ENCODE data around the gene CACNA2D2. TPM values are rescaled to one million over a fixed set of nuclear protein-coding genes. Genes with fewer than 3 reads are reported as not detected.

Gene CACNA2D2
- total and polyA plus RNA-seq, 7 donors = 0.14 to 1.6 (median 0.83) TPM

DNA sequence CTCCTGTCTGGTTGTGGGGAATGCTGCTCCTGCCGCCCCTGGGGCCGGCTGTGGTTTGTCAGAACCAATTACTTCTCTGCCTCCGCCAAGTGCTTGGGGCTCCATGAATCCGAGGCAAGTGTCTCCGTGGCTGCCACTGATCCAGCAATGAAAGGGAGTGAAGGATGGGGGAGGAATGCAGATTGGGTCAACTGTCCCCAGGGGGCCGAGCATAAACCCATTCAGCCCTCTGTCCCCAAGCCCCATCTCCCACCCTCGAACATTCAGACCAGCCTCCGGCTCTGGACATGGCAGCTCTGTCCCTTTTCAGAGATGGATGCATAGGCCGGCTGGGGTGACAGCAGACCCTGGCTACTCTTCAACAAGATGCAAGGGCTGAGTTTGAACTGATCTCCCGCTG lies 35.5 kb downstream of the CACNA2D2 start:
- no peaks in the 10 kb centered on the region for H3K27me3 ChIP-seq (ENCODE audit: insufficient read depth in 3 of 3, low read length in 2 of 3)
- intact Hi-C loops (cut with DNase I) = no loop called here
- ATAC-seq = no peak
- 80 to 92% (median 83%) methylated on average over 10 of the region's 10 CpGs for whole genome bisulfite sequencing, 3 donors
- no peaks in the 10 kb centered on the region for H3K4me1 ChIP-seq
- H3K9me3 ChIP-seq = no peaks in the 10 kb centered on the region
- DNase-seq = no peak
- H3K27ac ChIP-seq = no peak overlapping the region
- H3K4me3 ChIP-seq = no peak overlapping the region
- no peaks in the 10 kb centered on the region for H3K36me3 ChIP-seq (ENCODE audit: insufficient read depth in 1 of 2, low read depth in 1 of 2)
- TF ChIP-seq, protein P1, sequence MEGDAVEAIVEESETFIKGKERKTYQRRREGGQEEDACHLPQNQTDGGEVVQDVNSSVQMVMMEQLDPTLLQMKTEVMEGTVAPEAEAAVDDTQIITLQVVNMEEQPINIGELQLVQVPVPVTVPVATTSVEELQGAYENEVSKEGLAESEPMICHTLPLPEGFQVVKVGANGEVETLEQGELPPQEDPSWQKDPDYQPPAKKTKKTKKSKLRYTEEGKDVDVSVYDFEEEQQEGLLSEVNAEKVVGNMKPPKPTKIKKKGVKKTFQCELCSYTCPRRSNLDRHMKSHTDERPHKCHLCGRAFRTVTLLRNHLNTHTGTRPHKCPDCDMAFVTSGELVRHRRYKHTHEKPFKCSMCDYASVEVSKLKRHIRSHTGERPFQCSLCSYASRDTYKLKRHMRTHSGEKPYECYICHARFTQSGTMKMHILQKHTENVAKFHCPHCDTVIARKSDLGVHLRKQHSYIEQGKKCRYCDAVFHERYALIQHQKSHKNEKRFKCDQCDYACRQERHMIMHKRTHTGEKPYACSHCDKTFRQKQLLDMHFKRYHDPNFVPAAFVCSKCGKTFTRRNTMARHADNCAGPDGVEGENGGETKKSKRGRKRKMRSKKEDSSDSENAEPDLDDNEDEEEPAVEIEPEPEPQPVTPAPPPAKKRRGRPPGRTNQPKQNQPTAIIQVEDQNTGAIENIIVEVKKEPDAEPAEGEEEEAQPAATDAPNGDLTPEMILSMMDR (IDR thresholded peaks at IDR 0.05) = no peak

DNA sequence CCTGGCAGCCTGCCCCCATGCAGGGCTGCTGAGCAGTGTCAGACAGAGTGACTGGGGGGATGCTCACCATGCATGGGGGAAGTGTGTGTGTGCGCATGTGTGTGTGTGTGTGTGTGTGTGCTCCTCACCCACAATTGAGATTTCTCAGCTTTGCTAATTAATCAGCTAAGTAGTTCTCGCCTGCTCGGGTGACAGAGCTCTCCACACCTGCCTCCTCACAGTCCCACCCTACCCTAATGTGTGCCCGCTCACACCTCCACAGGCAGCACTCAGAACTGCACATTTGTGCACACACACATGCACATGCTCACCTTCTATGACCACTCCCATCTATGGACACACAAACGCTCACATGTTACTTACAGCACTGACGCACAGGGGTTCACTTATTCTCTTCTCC lies 37.3 kb downstream of the CACNA2D2 start:
- no peak for ATAC-seq
- Histone ChIP-seq H3K4me1 (no peaks in the 10 kb centered on the region), H3K36me3 (ENCODE audit: insufficient read depth in 1 of 2, low read depth in 1 of 2) (no peaks in the 10 kb centered on the region), H3K27ac (no peak overlapping the region), H3K27me3 (ENCODE audit: insufficient read depth in 3 of 3, low read length in 2 of 3) (no peaks in the 10 kb centered on the region), H3K9me3 (no peaks in the 10 kb centered on the region), H3K4me3 (no peak overlapping the region)
- TF ChIP-seq, protein P1 (IDR thresholded peaks at IDR 0.05) = no peak
- intact Hi-C loops (cut with DNase I) = no loop called here
- WGBS, 3 donors = 91 to 97% (median 92%) methylated on average over 6 of the region's 6 CpGs
- no peak for DNase-seq

DNA sequence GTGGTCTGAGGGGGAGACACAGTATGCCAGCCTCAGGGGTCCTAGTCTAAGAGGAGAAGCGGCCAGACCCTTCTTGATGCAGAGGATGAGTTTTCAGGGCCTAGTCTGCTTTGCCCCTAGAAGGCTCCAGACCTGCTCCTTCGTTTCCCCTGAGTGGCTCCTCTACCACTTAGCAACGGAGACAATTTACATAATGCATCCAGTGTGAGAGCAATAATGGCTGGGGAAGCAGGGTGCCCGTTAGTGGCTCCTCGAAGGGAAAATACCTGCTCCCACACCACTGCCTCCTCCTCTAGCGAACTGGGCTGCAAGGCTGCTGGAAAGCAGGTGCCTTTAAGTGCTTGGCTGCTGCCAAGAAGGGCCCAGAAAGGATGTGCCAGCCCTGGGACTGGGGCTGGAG lies 38.9 kb downstream of the CACNA2D2 start:
- Histone ChIP-seq H3K9me3 (no peaks in the 10 kb centered on the region), H3K27ac (no peak overlapping the region), H3K36me3 (ENCODE audit: insufficient read depth in 1 of 2, low read depth in 1 of 2) (no peaks in the 10 kb centered on the region), H3K4me1 (no peaks in the 10 kb centered on the region), H3K4me3 (no peak overlapping the region), H3K27me3 (ENCODE audit: insufficient read depth in 3 of 3, low read length in 2 of 3) (no peaks in the 10 kb centered on the region)
- 52 to 60% (median 53%) methylated on average over 6 of the region's 6 CpGs for WGBS, 3 donors
- no peak for DNase-seq
- ATAC-seq = no peak
- TF ChIP-seq, protein P1 (IDR thresholded peaks at IDR 0.05) = no peak
- intact Hi-C loops (cut with DNase I) = no loop called here

DNA sequence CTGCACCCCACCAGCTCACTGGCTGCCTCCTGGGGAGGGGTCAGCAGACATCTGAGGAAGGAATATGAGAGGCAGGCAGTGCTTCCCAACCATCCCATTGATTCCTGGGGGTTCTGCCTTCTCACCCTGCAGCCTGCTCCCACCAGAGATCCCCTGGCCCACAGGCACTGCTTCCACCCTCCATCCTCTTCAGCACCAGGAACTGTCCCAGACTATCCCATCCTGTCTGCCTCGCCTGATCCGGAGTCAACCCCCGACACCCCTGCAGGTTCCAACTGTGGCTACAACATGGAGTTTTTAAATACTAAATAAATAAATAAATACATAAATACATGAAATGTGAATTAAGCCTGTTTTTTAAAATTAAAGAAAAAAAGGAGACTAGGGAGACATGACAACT lies 43.6 kb downstream of the CACNA2D2 start:
- Histone ChIP-seq H3K27me3 (ENCODE audit: insufficient read depth in 3 of 3, low read length in 2 of 3) (no peaks in the 10 kb centered on the region), H3K9me3 (no peaks in the 10 kb centered on the region), H3K36me3 (ENCODE audit: insufficient read depth in 1 of 2, low read depth in 1 of 2) (no peaks in the 10 kb centered on the region), H3K4me3 (no peak overlapping the region), H3K4me1 (no peaks in the 10 kb centered on the region), H3K27ac (no peak overlapping the region)
- 64 to 83% (median 82%) methylated on average over 3 of the region's 3 CpGs for WGBS, 3 donors
- TF ChIP-seq, protein P1 (IDR thresholded peaks at IDR 0.05) = no peak
- intact Hi-C loops (cut with DNase I) = no loop called here
- ATAC-seq = no peak
- DNase-seq = no peak

DNA sequence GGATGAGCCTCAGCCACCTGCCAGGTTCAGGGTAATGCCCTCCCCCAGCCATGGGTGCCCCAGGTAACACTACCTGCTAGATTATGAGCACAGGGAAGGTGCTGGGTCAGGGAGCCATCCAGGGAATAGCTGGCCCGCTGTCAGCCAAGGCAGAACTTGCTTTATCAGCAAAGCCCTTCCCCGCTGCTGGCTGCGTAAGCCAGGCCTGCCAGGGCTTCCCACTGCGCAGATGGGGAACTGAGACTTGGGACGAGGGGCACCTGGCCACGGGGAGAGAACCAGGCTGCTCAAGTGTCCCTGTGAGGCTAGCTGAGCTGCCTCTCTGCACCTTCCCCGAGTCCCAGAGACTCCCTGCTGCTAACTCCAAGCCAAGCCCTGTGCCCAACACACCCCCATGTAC lies 45.4 kb downstream of the CACNA2D2 start:
- ATAC-seq = no peak
- intact Hi-C loops (cut with DNase I) = no loop called here
- 76 to 91% (median 89%) methylated on average over 7 of the region's 7 CpGs for WGBS, 3 donors

More for the DNA sequence above, 45.4 kb downstream of the CACNA2D2 start:
- Histone ChIP-seq H3K9me3 (no peaks in the 10 kb centered on the region), H3K36me3 (ENCODE audit: insufficient read depth in 1 of 2, low read depth in 1 of 2) (no peaks in the 10 kb centered on the region), H3K4me3 (no peak overlapping the region), H3K4me1 (no peaks in the 10 kb centered on the region), H3K27me3 (ENCODE audit: insufficient read depth in 3 of 3, low read length in 2 of 3) (no peaks in the 10 kb centered on the region), H3K27ac (no peak overlapping the region)
- no peak for DNase-seq
- TF ChIP-seq, protein P1 (IDR thresholded peaks at IDR 0.05) = no peak

Measured in psoas muscle (tissue), 8 donors.